Activated naive CD4-positive, alpha-beta T cell treated with Interleukin-2 at 50 U/mL for 16 hours (primary cell): ENCODE data around the gene TMEM120B.
"Not testable (repeated sequence)": the region's sequence is repeated elsewhere in the genome, so short reads cannot be mapped to it uniquely, and the experiment has no call there.

Experiments
- DNase-seq: peaks from one replicate; pipeline ENCODE4 v3.0.0-alpha.2; 2020

Gene TMEM120B

DNA sequence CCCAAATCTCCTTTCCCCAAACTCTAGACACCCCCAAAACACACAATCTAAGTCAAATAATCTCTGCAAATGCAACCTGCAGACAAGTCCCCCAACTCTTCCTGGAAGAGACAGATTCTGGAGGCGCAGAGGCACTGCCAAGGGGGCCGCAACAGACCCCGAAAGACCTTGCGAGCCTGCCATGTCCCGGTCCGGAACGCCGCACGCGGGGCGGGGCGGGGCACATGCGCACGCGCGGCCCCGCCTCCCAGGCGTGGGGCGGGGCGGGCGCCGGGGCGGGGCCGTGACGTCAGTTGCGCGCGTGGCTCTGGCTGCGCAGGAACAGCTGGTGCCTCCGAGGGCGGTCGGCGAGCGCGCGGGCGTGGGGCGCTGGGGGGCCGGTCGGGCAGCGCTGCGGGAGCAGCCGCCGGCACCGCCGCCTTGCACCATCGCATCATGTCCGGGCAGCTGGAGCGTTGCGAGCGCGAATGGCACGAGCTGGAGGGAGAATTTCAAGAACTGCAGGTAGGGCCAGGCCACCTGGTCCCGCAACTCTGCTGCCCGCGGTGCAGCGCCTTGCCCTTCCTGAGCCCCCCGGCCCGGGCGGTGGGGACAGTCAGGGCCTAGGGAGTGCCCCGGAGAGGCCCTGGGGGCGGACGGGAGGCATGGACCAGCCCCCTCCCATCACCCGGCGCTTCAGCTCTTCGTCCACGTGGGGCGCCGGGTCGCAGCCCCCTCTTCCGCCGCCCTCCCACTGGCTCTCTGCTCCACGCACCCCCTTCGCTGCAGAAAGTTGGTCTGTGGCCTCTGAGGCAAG lies at the start of gene TMEM120B:
Gene TMEM120B (plus strand): TSS at position 292 of the 796 bp plus-strand sequence. CDS start 144 bp downstream, at position 436.
- peak; percentile 80 for DNase-seq

DNA sequence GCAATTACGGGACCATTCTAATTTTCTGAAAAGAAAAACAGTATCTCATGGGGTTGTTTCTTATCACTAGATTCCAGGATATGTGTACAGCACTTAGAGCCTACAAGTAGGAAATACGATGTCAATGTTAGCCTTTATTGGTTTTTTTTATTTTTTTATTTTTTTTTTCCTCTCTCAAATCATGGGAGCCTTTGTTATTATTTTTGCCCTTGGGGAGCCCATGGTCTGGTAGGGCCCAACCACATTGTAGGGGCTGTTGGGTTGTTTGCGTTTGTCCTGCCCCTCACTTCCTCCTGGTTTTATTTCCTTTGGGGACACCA lies 49.0 kb upstream of the TMEM120B start:
- no peak for DNase-seq

DNA sequence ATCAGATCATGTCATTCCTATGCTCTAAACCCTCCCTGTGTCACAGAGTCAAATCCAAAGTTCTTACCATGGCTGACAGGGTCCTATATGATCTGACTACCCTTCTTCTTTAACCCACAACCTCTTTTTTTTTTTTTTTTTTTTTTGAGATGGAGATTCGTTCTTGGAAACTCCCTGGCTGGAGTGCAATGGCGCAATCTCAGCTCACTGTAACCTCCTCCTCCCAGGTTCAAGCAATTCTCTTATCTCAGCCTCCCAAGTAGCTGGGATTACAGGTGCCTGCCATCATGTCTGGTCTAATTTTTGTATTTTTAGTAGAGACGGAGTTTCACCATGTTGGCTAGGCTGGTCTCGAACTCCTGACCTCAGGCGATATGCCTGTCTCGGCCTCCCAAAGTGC lies 45.7 kb upstream of the TMEM120B start:
- not testable (repeated sequence) for DNase-seq

DNA sequence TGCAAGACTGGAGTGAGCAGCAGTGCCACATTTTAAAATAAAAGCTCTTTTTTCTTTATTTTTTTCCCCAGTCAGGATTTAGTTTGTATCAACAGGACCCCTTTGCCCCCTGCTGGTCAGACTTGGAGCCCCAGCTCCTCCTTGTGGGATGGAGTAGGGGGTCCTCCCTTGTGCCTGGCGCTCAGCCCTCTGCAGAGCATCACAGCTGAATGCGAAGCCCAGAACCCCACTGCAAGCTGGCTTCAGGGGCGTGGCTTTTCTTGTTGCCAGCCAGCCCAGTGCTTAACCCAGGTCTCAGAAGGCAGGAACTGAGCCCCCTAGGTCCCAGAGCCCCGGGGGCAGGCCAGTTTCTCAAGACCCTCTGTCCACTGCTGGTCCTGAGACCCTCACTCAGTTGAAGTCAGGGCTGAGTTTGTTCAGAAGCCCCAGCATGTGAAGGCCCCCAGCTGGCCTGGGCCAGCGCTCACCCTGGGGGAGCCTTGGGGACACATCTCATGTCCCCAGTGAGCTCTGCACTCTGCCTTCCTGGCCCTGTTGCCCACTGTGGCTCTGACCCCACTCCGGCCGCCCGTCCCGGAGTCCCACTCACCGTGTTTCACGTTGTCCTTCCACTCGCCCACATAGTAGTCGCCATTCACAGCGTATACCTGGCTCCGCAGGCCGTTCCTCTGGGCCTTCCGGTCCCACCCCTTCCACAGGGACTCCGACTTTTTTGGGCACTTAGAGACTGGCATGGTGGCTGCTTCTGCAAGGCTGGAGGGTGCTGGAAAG lies 43.6 kb upstream of the TMEM120B start:
- peak; percentile 62 for DNase-seq

DNA sequence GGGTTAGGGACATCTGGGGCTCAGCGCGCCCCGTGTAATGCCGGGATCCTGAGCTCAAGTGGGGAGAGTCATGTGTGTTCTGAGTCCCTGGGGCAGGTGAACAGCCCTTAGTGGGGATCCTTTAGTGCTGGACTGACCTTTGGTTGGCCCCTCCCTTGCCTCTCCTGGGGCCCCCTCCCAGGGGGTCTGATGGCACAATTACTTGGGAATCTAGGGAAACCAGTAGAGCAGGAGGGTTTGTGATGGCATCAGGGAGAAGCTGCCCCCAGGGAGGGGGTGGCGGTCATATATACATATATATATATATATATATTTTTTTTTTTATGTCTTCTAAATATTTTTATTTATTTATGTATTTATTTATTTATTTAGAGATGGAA lies 43.0 kb upstream of the TMEM120B start, which contains the start of gene MORN3:
Gene MORN3 (minus strand): TSS at position 134 of the 380 bp plus-strand sequence. CDS start 171 bp downstream, outside the sequence.
- DNase-seq = no peak

DNA sequence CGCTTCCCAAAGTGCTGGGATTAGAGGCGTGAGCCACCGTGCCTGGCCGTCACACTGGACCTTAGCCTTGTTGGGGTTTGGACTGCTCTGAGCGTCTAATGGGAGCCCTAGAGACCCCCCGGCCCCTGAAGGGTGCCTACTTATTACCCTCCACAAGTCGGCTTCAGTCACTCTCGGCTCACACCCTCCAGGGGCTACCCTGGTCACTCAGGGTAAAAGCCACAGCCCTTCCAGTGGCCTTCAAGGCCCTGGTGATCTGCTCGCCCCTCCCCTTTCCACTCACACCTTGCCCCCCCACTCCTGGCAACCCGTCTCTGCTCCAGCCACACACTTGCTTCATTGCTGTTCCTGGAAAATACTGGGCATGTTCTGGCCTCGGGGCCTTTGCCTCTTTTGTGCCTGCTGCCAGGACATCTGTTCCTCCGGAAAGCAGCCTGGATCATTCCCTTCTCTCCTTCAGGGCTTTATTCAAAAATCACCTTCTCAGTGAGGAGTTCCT lies 39.5 kb upstream of the TMEM120B start:
- no peak for DNase-seq

DNA sequence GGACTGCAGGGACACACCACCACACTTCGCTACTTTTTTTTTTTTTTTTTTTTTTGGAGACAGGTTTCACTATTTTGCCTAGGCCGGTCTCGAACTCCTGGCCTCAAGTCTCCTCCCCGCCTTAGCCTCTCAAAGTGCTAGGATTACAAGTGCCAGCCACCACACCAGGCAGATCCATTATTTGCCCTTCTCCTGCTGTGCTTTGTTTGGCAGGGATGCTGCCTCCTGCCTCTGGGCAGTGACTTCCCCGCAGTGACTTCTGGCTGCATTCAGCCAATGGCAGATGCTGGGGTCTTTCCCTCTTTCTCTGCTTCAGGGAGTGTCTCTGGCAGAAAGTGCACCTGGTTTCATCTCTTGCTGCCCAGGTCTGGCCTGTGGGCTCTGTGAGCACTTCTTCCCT lies 36.4 kb upstream of the TMEM120B start:
- DNase-seq = no peak

DNA sequence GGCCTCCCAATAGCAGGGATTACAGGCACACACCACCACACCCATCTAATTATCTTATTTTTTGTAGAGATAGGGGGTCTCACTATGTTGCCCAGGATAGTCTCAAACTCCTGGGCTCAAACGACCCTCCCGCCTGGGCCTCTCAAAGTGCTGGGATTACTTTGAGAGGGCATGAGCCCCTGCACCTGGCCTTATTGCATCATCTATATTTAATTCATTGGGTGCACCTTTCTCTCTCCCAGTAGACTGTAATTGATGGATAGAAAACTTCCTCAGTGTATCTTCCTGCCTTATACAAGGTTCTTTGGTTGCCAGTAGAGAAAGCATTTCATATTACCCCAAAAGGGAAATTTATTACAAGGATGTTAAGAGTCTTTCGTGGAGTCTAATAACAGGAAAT lies 34.2 kb upstream of the TMEM120B start:
- no peak for DNase-seq

DNA sequence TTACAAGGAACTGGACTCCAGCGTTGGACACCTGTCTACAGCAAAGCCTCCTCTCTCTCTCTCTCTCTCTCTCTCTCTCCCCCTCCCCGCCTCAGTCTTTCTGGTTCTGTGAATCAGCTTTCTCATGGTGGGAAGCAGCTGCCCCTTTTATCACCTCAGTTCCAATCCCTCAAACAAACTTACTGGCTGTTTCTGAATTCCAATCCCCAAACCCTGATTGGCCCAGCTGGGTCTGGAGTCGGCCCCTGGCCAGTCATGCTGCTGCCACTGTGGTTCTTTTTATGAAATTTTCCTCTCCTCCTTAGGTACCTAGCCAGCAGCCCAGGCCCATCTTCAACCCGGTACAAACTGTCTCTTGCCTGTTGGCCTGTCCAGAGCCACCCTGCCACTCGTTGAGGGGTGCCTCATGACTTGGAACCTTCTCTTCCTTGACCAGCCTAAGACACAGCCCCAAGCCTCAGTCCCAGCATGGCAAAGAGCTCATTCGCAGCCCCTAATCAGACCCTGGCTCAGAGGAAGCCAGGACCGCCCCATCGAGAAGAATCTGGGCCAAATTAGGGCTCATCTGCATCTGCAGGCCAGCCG lies 33.7 kb upstream of the TMEM120B start:
- DNase-seq = no peak

DNA sequence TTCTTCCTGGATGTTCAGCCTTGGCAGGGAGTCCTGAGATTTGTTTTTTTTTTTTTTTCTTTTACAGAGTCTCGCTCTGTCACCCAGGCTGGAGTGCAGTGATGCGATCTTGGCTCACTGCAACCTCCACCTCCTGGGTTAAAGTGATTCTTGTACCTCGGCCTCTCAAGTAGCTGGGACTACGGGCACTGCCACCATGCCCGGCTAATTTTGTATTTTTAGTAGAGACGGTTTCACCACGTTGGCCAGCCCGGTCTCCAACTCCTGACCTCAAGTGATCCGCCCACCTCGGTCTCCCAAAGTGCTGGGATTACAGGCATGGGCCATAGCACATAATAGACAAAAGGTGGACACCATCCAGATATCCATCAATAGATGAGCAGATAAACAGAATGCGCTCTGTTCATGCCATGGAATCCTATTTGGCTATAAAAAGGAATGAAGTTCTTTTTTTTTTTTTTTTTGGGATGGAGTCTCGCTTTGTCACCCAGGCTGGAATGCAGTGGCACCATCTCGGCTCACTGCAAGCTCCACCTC lies 32.8 kb upstream of the TMEM120B start:
- not testable (repeated sequence) for DNase-seq

DNA sequence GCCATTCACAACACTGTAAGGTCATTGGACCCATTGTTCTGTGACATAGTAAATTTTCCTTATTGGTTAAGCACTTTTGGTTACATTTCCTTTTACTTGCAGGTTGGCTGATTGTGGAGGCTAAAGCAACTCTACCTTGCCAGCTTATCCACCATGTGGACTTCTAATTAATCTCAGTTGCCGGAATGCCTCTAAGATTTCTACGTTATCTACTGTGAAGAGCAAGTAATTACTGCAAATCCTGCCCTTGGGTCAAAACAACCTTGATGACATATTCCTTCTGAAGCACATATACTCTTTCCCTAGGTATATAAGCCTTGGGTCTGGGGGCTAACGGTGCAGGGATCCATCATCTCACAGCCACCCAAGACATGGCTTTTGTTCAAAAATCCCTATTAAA lies 23.6 kb upstream of the TMEM120B start:
- DNase-seq = no peak

DNA sequence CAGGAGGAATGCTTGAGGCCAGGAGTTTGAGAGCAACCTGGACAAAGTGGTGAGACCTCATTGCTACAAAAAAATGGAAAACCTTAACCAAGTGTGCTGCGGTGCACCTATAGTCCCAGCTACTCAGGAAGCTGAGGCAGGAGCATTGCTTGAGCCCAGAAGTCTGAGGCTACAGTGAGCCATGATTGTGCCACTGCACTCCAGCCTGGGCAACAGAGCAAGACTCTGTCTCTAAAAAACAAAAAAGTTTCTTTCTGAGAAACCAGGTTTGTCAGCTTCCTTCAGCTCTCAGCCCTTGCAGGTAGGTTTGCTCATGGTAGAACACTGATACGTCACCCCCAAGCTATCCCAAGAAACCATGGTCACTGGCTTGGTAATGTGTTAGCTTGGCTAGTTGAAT lies 23.1 kb upstream of the TMEM120B start:
- no peak for DNase-seq

DNA sequence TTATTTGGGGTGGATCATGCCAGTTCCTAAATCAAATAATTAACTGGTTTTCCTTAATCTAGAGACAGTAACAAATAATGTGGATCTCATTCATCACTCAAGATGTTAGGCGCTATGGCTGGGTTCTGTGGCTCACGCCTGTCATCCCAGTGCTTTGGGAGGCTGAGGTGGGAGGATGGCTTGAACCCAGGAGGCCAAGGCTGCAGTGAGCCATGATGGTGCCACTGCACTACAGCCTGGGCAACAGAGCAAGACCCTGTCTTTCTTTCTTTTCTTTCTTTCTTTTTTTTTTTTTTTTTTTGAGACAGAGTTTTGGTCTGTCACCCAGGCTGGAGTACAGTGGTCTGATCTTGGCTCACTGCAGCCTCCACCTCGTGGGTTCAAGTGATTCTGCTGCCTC lies 19.8 kb upstream of the TMEM120B start:
- DNase-seq = not testable (repeated sequence)

DNA sequence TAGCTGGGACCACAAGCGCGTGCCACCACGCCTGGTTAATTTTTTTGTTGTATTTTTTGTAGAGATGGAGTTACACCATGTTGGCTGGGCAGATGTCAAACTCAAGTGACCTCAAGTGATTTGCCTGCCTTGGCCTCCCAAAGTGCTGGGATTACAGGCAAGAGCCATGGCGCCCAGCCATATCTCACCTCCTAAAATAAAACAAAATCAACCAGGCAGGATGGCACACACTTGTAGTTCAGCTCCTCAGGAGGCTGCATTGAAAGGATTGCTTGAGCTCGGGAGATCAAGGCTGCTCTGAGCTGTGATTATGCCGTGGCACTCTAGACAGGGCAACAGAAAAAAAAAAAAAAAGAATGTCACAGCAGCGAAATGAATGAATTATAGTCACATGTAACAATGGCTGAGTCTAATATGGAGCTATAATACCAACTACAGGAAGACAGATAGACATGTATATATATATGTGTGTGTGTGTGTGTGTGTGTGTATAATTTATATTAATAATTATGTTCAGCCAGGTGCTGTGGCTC lies 19.3 kb upstream of the TMEM120B start:
- no peak for DNase-seq

DNA sequence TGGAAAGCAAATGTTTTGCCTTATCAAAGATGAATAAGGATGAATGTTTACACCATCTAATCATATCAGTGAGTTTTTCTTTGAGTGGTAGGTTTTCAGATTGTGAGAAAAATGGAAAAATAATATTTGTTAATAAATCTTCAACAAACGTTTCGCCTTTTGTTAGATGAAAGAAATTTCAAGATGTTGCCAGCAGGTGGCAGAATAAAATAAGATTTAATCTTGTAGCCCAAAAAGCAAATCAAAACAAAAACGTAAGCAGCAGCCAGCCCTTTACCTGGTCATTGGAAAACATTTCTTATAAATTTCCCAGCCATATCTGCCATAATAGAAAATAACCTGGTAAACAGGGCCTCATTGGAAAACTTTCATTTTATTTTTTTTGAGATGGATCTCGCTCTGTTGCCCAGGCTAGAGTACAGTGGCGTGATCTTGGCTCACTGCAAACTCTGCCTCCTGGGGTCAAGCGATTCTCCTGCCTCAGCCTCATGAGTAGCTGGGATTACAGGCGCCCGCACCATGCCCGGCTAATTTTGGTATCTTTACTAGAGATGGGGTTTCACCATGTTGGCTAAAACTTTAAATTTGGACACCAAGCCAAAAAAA lies 15.4 kb upstream of the TMEM120B start:
- DNase-seq = no peak

DNA sequence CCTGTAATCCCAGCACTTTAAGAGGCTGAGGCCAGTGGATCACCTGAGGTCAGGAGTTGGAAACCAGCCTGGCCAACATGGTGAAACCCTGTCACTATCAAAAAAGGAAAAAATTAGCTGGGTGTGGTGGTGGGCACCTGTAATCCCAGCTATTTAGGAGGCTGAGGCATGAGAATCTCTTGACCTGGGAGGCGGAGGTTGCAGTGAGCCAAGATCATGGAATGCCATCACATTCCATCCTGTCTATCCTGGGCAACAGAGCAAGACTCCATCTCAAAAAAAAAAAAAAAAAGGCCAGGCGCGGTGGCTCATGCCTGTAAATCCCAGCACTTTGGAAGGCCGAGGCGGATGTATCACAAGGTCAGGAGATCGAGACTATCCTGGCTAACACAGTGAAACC lies 14.7 kb upstream of the TMEM120B start:
- not testable (repeated sequence) for DNase-seq

DNA sequence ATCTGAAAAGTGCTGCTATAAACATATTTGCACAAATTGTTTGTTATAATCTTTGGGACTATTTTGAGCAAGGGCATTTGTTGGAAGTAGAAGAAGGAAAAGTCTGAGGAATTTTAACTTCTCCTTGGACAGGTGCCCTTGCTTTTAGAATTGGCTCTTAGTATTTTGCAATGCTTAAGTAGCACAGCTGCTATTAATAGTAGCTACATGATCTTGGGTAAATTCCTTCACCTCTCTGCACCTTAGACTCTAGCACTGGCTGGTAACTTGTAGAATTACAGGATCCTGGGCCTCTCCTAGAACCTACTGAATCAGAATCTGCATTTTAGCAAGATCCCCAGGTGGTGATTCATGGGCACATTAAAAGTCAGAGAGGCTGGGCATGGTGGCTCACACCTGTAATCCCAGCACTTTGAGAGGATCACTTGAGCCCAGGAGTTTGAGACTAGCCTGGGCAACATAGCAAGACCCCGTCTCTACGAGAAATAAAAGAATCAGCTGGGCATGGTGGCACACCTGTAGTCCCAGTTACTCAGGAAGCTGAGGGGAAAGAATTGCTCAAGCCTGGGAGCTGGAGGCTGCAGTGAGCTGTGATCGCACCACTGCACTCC lies 10.8 kb upstream of the TMEM120B start:
- no peak for DNase-seq

DNA sequence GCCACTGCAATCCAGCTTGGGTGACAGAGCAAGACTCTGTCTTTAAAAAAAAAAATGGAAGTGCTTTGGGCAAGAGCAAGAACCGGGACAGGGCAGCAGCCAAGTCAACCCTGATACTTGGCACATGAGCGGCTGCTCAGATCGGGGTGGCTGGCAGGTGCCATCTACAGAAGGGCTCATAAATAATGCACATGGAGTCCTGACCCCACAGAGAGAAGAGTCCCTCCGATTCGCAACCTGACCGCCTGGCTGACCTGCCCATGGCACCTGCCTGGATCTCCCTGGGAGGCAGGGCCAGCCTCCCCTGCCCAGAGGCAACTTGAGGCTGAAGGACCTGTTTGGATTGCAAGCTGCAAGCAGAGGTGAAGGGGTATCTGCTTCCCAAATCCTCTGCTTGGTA lies 9.6 kb upstream of the TMEM120B start:
- DNase-seq = no peak

DNA sequence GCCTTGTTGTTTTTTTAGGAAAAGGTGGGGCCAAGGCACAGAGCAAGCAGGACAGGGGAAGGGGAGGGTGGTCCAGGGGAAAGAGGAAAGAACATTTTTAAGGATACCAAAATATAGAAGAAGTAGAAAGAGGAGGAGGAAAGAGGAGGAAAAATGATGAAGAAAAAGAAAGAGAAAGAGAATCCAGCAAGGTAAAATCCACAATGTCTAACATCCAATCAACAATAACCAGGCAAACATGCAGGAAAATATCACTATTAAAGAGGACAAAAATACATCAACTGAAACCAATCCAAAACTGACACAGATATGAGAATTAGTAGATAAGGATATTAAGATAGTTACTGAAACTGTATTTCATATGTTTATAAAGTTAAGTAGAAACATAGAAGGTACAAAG lies 7.0 kb upstream of the TMEM120B start:
- DNase-seq = no peak

DNA sequence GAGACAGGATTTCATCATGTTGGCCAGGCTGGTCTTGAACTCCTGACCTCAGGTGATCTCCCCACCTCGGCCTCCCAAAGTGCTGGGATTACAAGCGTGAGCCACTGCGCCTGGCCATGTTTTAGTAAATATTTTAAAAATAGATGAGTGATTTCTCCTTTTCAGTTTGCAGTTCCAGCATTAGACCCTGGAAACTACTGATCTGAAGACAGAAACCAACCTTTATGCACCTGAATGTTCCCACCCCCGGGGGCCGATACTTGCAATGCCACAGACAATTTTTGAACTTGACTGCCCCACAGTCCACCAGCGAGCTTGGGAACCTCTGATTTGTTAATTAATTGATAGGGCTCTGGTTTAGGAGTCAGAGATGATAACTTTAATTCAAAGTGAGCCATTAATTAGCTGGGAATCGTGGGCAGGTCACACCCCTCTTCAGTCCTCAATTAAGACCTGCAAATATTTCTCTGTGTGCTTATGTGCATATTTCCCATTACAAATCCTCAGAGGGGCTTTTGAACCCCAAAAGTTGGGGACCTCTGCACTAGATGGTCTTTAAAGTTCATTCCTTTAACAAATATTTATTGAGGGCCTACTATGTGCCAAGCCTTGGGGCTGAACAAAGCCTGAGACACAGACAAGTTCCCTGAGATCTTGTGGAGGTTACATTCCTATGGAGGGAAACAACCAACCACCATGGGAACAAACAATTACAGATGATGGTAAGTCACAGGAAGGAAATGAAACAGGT lies 4.1 kb upstream of the TMEM120B start:
- no peak for DNase-seq

DNA sequence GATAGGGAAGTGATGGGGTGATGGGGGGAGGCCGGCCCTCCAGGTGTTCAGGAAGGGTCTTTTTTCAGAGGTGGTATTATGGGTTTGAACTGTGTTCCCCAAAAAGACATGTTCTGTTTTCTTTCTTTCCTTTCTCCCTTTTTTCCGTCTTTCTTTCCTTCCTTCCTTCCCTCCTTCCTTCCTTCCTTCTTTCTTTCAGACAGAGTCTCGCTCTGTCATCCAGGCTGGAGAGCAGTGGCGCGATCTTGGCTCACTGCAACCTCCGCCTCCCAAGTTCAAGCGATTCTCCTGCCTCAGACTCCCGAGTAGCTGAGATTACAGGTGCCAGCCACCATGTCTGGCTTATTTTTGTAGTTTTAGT lies 3.5 kb upstream of the TMEM120B start:
- DNase-seq = not testable (repeated sequence)
